ENCODE measurements around the gene PDAP1.

GRCh38 chr7:99374111-99375064 is 34.0 kb downstream of the PDAP1 start, which contains the start of gene ARPC1B:
- TF ChIP-seq CTCF (IDR thresholded peaks at IDR 0.05; ENCODE audit: low read depth, low read length) (no peak), EZH2phosphoT487 (IDR thresholded peaks at IDR 0.05; ENCODE audit: low read depth) (no peak)

Measured in OCI-LY3 (cell line).